GM04503 (cell line): ENCODE data around the gene WSCD1.
A peak's percentile ranks its signal among the peaks of the same experiment; 100 is the strongest.

ENCODE experiments used
- DNase-seq: peaks from one replicate; pipeline ENCODE4 v3.0.0-alpha.2; 2012; ENCODE audit warnings: low read depth

The WSCD1 gene

DNA sequence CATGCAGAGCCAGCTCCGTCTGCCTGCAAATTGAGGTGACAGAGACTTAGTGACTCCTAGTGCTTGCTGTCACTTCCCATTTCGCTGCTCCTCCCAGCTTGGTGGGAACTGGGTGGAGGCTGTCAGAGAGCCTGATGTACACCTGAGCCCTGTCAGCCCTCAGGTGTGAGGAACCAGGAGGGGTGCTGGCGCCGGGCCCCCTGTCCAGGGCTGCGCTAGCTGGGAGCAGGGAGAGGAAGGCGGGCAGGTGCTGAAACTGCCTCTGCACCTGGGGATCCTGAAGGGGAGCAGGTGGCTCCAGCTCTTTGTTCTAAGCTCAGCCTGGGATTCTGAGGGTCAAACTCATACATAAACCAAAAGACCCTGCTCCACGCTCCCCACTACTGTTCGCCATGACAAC, 10.8 kb upstream of the WSCD1 start:
- no peak for DNase-seq

DNA sequence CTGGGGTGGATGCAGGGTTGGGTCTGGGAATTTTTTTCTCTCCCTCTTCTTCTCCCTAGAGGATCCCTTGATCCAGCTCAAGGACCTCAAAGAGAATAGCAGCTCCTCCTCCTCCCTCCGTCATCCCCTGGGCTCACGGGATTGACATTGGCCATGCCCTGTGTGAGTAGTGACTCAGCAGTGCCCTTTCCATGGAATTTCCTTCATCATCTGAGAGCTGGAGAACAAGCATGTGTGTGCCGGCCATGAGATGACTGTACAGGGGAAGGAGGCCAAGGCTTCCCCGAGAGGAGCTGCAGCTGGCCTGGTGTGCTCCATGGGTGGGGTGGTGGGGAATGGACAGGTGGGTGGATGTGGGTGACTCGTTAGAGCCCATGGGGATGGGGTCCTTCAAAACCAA, 8.9 kb upstream of the WSCD1 start:
- DNase-seq = peak; percentile 29

DNA sequence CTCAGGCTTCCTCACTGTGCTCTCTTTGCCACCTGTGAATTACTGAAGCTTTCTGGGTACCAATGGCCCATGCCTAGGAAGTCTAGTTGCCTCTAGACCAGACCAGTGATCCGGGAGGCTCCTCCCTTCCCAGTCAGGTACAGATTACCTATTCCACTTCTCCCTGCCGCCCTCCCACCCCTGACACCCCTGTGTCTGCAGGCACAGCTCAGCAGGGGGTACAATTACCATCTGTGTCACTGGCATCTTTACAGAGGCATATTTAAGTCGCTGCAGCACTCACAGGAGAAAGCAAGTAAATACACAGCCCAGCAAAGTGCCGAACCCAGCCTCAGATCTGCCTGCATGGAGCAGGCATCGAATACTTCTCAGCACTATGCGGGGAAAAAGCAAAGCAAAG, 5.3 kb upstream of the WSCD1 start:
- no peak for DNase-seq

DNA sequence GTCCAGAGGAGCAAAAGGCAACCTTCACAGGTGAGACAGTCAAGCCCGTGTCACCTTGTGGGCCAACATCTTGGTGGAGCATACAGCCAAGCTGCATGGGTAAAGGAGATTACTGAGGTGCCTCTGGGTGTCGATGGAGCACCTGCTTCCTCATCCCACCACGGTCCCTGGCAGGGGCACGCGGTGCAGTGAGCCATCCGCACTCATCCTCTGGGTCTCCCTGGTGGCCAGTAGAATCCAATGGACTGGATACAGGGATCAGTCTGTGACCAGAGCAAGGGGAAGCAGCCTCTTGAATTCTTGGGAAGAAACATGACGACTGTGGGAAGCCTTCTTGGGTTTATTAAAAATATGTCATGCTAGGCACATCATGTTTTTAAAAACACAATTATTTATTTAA, 4.8 kb upstream of the WSCD1 start:
- DNase-seq = no peak

DNA sequence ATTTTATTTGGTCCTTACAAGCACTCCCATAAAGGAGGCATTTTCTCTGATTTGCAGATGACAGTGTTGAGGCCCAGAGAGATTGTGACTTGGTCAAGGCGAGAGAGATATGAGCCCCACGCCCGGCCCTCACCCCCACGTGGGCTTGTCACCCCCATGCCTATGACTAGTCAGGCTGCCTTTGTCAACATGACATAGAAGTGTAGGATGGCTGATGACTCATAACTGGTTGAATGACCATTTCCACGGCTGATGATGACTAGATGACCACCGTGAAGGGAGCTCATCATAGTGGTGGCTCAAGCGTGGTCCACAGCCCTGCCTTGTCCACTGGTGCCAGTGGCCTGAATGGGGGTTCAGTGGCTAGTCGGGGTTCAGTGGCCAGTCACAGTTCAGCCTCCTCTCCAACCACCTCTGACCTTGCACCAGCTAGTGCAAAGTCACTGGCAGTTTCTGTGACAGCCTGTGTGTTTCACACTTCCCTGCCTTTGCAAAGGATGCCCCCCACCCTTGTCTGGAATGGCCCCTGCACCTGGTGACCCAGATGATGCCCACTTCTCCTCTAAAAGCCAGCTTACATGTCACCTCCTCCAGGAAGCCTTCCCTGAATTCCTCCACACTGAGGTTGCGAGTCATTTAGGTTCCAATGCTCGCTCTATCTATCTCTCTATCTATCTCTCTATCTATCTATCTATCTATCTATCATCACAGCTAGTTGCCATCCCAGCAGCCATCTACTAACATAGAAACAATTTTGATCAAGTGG, 3.8 kb upstream of the WSCD1 start:
- DNase-seq = no peak

DNA sequence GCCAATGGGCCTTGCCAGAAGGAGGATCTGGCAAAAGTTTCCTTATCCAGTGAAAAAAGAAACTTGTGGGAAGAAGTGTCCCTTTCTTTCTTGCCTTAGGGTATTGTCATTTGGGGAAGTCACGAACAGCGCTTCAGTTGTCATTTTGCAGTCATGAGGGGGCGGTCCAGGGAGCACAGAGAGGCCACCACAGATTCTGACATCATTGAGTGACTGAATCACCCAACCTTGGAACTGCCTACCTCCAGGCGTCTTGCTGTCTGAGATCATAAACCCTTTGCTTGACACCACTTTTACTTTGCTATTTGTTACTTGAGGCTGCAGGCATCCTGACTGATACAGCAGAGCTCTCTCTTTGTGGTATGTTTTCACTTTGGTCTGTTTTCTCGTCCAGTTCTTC, 3.1 kb upstream of the WSCD1 start:
- DNase-seq = no peak

DNA sequence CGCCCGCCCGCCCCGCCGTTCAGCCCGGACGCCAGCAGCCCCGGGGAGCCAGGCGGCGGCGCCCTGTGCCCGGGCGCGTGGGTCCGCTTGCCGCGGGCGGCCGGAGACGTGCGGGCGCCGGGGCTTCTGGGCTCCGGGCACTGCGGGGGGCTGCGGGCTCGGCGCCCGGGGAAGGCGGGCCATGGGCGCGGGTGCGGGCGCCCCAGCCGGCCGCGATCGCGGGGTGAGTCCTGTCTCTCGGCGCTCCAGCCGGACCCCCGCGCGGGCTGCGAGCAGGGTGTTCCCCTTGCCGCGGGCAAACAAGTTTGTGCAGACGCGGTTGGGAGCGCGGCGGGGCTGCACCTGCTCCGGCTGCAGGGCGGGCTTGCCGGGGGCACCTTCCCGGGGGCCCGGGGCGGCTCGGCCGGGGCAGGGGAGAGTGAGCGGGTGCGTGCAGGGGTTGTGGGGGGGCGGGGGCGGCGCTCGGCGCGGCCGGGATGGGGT, 292 bp downstream of the WSCD1 start:
- DNase-seq = no peak

DNA sequence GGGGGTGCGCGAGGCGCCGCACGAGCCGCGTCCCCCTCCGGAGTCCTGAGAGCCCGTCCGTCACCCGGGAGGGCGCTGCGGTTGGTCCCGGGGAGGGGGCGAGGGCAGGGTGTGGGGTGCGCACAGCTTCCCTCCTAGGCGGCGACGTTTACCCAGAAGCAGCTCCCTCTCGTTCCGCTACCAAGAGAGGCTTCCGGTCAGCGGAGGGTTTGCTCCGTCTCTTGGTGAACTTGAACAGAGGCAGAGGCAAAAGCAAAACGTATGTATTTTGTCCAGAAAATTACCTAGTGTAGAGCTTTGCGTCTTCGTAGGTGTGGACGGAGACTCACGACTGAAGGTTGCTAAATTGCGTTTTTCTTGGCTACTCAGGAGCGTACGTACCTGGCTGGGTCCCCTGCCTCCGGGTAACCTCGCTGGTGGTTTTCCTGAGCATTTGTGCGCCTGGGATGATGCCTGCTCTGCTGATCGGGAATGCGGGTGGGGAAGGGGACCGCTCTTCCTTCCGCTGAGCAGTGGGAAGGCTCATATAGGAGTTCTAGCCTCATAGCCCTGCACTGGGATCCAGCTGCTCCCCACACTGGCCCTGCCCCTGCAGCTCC, 833 bp downstream of the WSCD1 start:
- DNase-seq = no peak

DNA sequence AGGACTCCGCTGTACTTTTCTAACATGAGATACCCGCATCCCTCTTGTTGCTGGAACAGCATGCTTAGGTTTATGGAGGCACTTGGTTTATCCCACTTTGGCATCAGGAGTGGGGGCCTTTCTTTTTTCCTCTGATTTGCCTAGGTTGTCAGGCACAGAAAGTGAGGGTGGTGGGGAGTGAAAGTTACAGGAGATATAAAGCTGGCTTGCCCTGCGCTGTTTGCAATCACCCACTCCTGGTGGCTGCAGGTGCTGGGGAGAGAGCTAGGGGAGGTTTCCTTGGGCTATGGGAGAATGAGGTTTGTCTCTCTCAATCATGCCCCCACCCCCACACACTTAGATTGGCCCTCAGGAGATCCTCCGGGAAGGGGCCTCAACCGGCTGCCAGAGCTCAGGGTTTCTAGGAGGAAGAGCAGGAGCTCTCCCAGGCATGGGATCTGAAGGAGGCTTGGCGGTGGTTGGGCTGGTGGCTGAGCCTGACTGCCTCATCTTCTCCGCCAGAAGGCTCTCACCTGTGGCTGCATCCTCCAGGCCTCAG, 1.4 kb downstream of the WSCD1 start:
- DNase-seq = no peak

DNA sequence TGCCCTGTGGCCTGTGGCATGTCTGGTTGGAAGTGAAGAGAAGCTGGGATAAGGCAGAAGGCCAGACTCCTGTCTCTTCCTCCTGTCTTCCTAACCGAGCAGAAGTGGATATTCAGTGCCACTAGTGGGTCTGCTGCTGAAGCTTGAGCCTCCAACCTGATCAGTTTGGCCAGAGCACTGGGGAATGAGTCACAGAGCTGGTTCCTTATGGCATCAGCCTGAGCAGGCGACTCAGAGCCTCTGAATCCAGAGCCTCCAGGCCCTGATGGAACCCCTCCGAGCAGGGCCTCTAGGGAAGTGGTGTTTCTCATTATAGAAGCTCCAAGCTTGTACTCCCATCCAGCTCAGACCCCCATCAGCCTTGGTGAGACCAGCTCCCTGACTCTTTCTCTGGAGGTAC, 2.0 kb downstream of the WSCD1 start:
- no peak for DNase-seq

DNA sequence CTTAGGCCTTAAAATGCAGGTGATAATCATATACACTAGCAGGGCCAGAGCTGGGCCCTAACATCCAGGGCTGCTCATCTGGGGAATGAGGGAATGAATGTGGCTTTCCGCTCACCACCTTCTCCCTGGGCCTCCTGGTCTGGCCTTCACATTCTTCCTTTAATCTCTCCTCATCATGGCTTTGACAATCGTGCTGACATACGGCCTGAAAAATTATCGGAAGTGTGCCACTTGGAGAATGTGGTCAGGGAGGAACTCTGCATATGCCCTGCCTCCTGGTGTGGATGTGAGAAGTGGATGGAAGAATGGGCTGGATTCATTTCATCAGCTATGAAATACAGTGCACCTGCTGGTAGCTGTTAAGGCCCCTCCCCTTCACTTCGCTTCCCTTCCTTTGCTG, 2.4 kb downstream of the WSCD1 start:
- no peak for DNase-seq

DNA sequence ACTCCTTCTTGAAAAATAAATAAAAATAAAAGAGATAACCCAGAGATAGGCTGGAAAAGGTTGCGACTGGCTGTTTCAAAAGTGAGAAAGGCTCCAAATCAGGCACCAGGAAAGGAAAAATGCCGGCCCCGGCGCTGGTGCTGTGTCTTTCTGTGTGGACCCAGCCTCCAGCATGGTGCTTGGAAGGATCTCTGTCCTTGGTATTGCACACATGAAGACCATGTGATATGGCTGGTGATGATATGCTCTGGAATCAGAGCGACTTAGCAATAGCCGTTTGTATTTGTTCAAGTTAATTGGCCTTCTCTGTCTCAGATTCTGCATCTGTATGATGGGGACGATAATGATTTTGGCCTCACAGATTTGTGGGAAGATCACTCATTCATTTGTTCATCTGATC, 3.4 kb downstream of the WSCD1 start:
- DNase-seq = no peak

DNA sequence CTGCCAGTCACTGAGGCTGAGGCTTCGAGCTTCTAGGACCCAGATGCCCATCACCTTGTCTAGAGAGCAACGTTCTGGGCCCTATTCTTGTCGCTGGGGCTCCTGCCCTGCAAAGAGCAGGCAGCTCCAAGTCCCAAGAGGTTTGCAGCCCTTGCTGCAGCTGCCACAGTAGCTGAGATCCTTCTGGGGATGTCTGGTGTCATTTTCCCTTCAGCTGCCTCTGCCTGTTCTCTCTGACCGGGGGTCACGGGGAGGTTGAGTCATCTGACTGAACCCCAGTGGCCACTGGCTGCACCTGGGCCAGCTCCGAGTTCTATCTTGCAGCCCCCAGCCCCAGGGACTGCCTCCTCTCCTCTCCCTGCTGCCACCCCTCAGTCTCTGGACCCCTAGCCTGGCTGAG, 4.9 kb downstream of the WSCD1 start:
- no peak for DNase-seq

DNA sequence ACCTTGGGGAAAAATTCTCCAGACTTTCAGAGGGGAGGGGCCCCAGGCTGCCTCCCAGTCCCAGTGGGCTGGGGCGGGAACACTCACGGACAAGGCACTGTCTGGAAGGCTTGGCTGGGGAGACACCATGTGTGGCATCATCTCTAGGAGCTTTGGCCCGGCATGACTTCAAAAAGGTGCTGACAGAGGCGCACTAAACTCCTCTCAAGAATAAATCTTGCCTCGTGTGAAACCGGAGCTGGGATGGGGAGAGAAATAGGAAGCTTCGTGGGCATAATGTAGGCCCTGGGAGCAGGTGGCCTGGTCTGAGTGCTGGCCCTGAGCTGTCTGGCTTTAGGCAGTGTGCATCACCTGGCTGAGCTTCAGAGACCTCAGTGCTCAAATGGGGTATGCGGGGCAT, 5.7 kb downstream of the WSCD1 start:
- no peak for DNase-seq

DNA sequence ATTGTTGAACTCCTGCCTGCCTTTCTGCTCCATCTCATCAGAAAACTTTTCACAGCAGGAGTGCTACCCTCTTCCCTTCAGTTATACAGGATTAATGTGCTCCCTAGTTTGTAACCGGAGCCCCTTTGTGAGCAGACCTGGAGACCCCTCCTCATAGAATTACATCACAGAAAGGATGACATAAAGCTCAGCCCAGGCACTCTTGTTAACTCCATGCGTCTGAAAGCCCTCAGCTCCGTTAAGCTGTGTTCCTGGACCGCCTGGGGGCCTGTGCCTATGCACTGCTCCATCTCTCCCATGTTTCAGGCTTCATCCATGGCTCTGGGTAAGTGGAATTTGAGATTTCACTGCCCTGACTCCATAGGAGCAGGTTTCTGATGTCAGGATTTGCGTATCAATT, 7.6 kb downstream of the WSCD1 start:
- DNase-seq = no peak

DNA sequence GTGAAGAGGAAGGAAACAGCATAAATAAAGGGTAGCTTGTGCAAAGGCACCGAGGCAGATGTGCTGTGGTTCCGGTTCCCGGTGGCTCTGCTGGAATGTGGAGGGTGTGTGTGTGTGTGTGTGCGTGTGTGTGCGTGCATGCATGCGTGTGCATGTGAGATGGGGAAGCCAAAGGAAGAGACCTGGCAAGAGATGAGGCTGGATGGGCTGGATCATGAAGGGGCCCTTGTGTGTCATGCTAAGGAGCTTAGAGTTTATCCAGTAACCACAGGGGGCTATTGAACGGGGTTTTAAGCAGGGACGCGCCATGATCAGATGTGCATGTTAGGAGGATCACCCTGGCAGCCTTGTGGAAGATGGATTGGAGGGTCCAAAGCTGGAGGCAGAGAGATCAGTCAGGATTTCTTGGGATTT, 8.3 kb downstream of the WSCD1 start:
- no peak for DNase-seq

DNA sequence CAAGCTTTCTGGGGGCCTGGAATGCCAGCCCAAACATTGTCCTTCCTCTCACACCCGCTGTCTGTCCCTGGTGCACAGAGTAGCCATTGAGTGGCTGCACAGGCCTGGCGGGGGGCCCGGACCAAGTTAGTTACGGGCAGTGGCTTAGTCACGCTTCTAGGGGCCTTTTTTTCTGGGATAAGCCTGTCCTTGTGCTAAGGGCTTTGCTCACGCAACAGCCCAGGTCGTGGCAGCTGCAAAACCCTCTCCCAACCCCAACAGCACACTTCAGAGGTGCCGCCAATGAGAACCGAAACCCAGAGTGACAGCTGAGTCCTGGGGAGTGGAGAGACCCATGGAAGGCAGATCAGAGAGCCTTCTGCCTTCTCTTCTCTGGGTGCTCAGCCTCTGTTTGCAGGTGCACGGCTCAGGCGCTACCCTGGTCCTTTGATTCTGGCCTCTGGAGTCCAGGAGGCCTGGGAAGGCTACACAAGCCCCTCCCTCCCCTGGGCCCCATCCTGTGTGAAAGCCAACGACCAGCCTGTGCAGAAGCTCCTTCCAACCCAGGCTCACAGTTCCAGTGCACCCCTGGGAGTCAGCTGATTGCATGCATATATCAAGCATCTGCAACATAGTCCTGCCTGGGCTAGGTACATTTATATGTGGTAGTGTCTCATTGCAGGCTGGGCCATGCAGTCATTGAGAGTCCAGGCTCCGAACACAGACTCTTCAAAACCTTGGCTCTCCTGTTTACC, 9.1 kb downstream of the WSCD1 start:
- no peak for DNase-seq

DNA sequence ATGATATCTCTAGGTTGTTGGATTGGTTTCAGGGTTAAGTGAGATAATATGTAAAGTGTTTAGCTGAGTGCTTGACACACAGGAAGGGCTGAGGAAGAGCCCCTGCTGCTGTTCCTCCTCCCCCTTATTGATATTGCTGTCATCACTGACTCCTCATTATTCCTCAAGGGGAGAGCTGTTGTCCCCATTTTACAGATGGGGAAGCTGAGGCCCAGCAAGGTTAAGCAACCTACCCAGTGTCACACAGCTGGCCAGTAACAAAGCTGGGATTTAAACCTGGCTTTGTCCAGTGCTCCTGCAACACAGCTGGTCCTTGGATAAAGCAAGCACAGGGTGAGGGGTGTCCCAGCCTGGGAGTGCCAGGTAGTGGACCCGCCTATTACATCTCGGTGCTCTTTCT, 9.8 kb downstream of the WSCD1 start:
- no peak for DNase-seq

DNA sequence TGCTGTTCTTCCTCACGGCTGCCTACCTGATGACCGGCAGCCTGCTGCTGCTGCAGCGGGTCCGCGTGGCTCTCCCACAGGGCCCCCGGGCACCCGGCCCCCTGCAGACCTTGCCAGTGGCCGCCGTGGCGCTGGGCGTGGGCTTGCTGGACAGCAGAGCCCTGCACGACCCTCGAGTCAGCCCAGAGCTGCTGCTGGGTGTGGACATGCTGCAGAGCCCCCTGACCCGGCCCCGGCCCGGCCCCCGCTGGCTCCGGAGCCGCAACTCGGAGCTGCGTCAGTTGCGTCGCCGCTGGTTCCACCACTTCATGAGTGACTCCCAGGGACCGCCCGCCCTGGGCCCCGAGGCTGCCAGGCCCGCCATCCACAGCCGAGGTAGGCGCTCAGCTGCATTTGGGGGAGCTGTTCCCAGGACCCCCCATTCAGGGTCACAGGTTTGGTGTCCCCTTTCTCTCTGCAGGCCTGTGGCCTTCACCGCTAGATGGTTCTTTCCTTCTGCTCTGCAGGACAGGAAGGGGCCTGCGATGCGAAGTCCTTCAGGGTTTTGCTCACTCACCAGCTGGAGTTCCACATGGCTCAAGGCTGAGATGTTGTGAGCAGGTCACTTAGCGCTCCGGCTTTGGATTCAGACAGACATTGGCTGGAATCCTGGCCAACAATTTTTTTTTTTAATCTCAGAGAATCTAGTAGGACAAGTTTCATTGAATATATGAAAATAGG, 10.7 kb downstream of the WSCD1 start:
- no peak for DNase-seq

DNA sequence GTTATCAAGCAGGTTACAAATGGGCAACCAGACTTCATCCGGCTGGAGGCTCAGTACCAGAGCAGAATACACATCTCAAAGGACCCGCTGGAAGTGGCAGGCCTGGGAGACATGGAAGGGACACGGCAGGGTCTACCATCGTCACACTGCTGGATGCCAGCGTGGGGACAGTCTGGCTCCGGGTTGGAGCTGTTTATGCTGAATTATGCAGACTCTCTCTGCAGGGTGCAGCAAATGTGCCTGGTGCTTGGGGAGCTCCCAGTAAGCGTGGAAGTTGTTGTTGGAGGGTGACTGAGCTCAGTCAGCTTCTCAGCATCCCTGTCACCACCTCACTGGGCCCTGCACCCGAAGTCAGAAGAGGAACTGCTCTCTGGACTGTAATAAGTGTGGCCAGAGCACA, 12.2 kb downstream of the WSCD1 start:
- no peak for DNase-seq

DNA sequence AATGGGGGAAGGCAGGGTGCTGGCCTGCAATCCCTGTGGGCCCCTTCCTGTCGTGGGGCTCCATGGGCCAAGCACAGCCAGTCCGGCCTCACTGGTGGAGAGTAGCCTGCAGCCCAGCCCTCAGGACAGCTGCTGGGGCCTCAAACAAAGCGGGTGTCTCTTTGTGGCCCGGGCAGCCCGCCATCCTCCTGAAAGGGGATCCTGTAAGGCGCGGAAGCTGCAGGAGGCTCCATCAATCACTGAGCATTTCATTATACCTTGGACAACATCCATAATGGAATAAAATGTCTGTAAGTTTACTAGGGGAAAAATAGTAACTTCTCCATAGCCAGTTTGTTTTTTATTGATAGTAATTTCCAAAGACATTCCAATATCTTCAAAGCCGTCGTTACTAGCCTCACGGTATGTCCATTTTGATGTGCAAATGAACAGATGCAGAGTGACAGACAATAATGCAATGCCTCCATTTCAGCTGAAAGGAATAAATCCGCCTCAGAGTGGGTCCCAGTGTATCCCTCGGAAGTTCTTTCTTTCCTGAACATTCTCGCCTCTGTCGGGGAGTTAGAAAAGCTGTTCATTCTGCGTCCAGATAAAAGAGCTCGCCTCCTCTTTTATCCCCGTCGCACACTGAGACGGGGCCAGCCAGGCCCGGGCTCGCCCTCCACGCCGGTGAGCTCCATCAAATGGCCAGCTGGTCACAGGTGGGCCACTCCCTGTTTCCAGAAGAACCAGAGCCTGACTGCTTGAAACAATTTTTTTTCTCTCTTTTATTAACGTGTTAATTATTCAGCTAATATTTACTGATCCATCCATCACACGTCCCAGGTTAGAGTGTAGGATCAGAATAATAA, 14.4 kb downstream of the WSCD1 start:
- no peak for DNase-seq
